HG02588 (cell line): ENCODE results near the gene KAT7.

Source experiments
- ATAC-seq: cut with Tn5 transposase; IDR thresholded peaks from one replicate; pipeline ENCODE4 v1.9.1; 2021; ENCODE audit warnings: mild to moderate bottlenecking, moderate library complexity; ENCODE audit not compliant: unreplicated experiment

The KAT7 gene

GRCh38 chr17:49839455-49839854, 51.0 kb downstream of the KAT7 start:
- ATAC-seq, result no peak

- ATAC-seq, result no peak
Measured at GRCh38 chr17:49841548-49841947, 53.1 kb downstream of the KAT7 start.

GRCh38 chr17:49842371-49842770, 53.9 kb downstream of the KAT7 start:
- no peak for ATAC-seq

GRCh38 chr17:49842846-49843245, 54.4 kb downstream of the KAT7 start:
- ATAC-seq, result no peak

GRCh38 chr17:49843774-49844350, 55.4 kb downstream of the KAT7 start:
- ATAC-seq, result no peak

GRCh38 chr17:49845321-49845720, 56.8 kb downstream of the KAT7 start:
- no peak for ATAC-seq

- no peak for ATAC-seq
Measured at GRCh38 chr17:49846938-49847712, 58.6 kb downstream of the KAT7 start.

- no peak for ATAC-seq
Measured at GRCh38 chr17:49848019-49848473, 59.6 kb downstream of the KAT7 start, which contains the start of gene TAC4. TAC4 (minus strand) TSS chr17:49848069; CDS start chr17:49848017, 52 bp downstream.

- ATAC-seq, result no peak
Measured at GRCh38 chr17:49848739-49849138, 60.3 kb downstream of the KAT7 start.

GRCh38 chr17:49850218-49850610, 61.7 kb downstream of the KAT7 start:
- no peak for ATAC-seq

GRCh38 chr17:49850772-49851386, 62.4 kb downstream of the KAT7 start:
- ATAC-seq, result no peak

- no peak for ATAC-seq
Measured at GRCh38 chr17:49851387-49852291, 63.2 kb downstream of the KAT7 start.

- no peak for ATAC-seq
Measured at GRCh38 chr17:49853470-49854015, 65.1 kb downstream of the KAT7 start.

GRCh38 chr17:49854126-49854525, 65.6 kb downstream of the KAT7 start:
- ATAC-seq, result no peak

- ATAC-seq, result no peak
Measured at GRCh38 chr17:49858796-49859195, 70.3 kb downstream of the KAT7 start.

GRCh38 chr17:49859991-49860953, 71.8 kb downstream of the KAT7 start:
- no peak for ATAC-seq

- no peak for ATAC-seq
Measured at GRCh38 chr17:49861150-49861884, 72.8 kb downstream of the KAT7 start.

- no peak for ATAC-seq
Measured at GRCh38 chr17:49862781-49863331, 74.4 kb downstream of the KAT7 start.

GRCh38 chr17:49866019-49866380, 77.5 kb downstream of the KAT7 start:
- no peak for ATAC-seq
